GM21529 (cell line): ENCODE data around the gene NBL1.

Experiments
- ATAC-seq: cut with Tn5 transposase; IDR thresholded peaks from one replicate; pipeline ENCODE4 v1.9.1; 2021; ENCODE audit not compliant: unreplicated experiment

Gene NBL1

DNA sequence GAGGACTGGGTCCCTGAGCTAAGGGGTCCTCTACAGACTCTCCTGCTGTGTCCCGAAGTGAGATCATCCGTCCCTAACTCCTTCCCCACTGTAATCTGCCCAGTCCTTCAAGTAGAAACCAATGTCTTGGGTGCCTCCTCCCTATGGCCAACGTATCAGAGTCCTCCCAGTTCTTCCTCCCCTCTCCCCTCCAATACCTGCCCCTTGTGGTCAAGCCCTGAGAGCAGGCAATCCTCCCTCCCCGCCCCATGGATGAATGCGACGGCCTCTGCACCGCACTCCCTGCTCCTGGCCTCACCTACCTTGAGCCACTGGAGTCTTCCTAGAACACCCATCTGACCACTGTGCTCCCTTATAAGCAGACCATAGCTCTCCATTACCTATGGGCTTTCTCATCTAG, 51.7 kb downstream of the NBL1 start:
- no peak for ATAC-seq

DNA sequence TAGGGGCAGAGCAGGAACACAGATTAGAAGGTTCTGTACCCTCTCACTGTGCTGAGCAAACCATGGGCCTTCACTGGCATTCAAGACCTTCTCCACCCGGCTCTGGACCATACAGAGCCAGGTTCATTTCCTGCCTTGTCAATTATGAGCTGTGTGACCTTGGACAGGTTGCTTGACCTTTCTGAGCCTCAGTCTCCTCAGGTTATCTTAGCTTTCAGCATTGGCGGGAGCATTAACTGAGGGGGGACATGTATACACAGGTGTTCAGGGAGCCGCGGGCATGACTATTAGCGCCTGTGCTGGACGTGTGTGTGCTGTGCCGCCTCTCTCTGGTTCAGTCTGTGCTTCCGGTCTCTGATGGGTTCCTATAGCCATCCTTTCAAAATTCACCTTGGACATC, 52.7 kb downstream of the NBL1 start:
- ATAC-seq = no peak

DNA sequence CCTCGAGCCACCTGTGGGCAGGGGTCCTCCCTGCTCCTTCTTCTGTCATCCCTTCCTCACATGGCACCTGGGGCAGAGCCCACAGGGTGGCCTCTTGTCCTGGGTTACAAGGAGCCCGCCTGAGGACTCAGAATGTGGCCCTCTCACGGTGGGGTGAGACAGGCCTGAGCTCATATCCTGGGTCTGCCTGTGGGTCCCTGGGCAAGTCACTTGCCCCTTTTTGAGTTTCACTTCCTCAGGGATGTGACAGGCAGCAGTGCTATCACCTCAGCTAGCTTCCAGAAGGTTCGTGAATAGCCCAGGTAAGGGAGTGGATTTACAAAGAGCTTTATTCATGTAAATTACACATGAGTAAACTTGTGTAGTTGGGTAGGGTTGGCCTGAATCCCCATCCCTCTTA, 54.1 kb downstream of the NBL1 start:
- no peak for ATAC-seq

DNA sequence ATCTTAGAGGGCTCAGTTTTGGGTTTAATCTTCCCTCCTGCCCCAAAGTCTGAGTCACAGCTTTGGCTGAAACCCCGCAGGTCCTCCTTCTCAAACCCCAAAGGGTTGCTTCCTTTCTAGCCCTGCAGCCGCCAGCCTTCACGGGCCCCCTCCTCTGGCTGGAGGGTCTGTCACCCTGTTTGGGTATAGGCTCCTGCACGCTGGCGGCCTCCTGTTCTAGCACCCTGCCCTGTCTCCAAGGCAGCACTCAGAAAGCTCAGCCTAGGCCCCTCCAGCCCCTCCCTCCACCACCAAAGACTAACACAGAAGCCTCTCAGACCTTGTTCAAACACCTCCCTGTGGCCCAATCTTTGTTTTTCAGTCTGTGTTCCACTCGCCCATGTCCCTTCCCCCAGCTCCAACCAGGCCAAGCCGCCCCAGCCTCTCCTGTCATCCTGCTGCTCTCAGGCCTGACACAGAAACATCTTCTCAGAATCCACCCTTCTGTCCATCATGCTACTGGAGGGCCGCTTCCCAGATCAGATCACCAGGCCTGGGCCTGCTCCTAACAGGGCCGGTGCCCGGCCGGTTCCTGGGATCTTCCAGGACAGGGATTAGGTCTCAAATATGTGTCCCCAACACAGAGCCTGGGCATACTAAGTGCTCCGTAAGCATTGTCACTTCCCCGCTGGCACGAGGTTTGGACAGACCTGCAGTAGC, 56.1 kb downstream of the NBL1 start:
- ATAC-seq = no peak

DNA sequence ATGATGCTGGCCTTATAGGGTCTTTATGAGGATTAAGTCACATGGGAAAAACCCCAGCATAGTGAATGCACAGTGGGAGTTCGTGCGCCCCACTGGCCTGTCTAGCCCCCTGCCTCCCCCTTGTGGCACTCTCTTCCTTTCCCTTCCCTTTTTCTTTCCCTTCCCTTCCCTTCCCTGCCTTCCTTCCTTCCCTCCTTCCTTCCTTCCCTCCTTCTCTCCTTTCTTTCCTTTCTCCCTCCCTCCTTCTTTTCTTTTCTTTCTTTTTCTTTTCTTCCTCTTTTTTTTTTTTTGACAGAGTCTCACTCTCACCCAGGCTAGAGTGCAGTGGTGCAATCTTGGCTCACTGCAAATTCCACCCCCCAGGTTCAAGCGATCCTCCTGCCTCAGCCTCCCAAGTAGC, 59.2 kb downstream of the NBL1 start:
- no peak for ATAC-seq

DNA sequence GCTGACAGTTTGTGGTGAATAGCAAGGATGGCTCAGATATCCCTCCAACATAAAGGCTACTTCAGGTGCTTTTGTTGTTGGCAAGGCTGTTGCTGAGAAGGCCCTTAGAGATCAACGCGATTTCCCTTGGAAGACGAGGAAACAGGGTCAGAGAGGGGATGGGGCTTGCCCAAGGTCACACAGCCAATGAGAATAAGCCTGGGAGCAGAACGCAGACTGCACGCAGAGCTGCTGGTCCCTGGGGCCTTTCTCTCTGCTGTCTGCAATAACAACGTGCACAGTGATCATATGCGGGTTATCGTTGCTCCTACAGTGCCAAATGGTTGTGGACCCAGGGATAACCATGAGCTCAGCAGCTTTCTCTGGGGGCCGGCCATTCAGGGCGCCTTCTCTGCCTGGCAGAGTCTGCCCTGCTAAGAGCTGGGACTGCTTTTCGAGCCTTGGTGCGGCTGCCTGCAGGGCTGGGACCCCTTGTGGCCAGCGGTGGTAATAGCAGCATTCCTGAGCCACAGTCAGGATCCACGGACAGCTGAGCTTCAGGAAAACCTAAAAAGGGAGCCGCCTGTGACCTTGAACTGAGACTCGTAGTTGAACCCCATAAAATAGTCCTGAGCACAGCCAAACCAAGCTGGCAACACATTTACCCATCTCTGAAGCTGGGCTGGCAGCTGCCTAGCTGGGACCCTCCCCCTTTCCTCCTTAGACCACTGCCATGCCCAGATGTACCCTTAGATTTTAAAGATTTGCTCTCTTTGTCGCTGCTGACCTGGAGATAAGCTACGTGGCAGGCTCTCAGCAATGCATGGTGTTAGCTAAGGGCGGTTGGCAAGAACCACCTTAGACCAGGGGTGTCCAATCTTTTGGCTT, 60.4 kb downstream of the NBL1 start:
- no peak for ATAC-seq

DNA sequence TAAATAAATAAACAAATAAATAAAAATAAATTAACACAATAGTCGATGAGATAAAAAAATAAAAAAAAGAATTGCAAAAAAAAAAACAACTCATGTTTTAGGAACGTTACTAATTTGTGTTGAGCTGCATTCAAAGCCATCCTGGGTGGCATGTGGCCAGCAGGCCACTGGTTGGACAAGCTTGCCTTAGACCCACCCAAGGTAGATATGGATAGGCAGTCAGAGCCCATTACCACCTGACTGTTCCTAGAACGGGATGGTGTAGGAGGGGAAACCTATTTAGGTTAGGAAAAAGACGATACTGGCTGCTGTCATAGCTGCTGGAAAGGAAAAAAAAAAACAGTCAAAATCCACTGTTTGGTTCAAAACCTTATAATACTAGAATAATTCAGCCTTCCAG, 61.4 kb downstream of the NBL1 start:
- no peak for ATAC-seq

DNA sequence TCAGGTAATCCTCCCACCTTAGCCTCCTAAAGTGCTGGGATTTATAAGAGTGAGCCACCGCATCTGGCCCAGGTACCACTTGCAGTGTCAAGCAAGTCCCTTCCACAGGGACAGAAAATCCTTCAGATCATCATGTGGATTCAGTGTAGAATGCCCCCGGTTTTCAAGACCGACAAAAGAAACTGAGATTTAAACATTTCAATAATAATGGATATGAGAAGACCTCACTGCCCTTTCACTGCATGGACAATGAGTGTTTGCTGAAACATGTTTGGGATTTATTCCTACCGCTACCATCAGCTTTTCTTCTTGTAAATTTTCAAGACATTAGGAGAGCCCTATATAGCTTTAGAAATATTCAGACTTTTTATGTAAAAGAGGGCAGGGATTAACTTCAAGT, 62.0 kb downstream of the NBL1 start:
- ATAC-seq = no peak
